NOMO-1 (cell line): ENCODE data around the gene AKT1.
A peak's percentile ranks its signal among the peaks of the same experiment; 100 is the strongest.

Experiments used
- DNase-seq, 2 experiments: peaks; one replicate each; lab custom pipeline; 2025; ENCODE audit not compliant: unreplicated experiment in 2 of 2; lab: John Stamatoyannopoulos, UW

The AKT1 gene

GRCh38 chr14:104726600-104727451 lies 68.7 kb downstream of the AKT1 start:
- DNase-seq, result no peak

- no peak for DNase-seq
These were observed 69.6 kb downstream of the AKT1 start for GRCh38 chr14:104725772-104726548.

- peak in 1 of 2 experiments; percentile 3 for DNase-seq
These were observed 70.4 kb downstream of the AKT1 start for GRCh38 chr14:104724981-104725771.

- DNase-seq, result no peak
These were observed 71.1 kb downstream of the AKT1 start for GRCh38 chr14:104724407-104724980.

- peak; percentile 44 to 50 for DNase-seq
These were observed 71.7 kb downstream of the AKT1 start, which contains the start of gene ADSS1 for GRCh38 chr14:104723651-104724406. TSS of gene ADSS1 (plus strand) at chr14:104724229. CDS start at chr14:104724271, 42 bp downstream.

GRCh38 chr14:104722938-104723650 lies 72.5 kb downstream of the AKT1 start:
- peak; percentile 49 to 72 for DNase-seq

GRCh38 chr14:104721505-104722431 lies 73.8 kb downstream of the AKT1 start:
- DNase-seq, result no peak
